Mesendoderm (in vitro differentiated cells): ENCODE results near the gene RFX4.

Experiments used
- DNase-seq: peaks from one replicate; pipeline ENCODE4 v3.0.0; 2013
- H2AK5ac ChIP-seq: 2 replicates; pipeline ENCODE4 v1.6.1; 2013; ENCODE audit warnings: low read length, inconsistent platforms
- H2BK120ac ChIP-seq: 2 replicates; pipeline ENCODE4 v1.6.1; 2013; ENCODE audit warnings: low read depth, mild to moderate bottlenecking, low read length, moderate library complexity, mixed read lengths
- H2BK15ac ChIP-seq: replicated peaks from 2 replicates; pipeline ENCODE4 v1.6.1; 2013; ENCODE audit warnings: low read depth, mild to moderate bottlenecking, moderate library complexity
- H2BK5ac ChIP-seq: 2 replicates; pipeline ENCODE4 v1.6.1; 2013; ENCODE audit warnings: low read length, inconsistent platforms
- H3K18ac ChIP-seq: 2 replicates; pipeline ENCODE4 v1.6.1; 2013; ENCODE audit warnings: mild to moderate bottlenecking, low read length, mixed read lengths
- H3K23ac ChIP-seq: one replicate; pipeline ENCODE4 v1.6.1; 2013; ENCODE audit warnings: low read length
- H3K27ac ChIP-seq: 2 replicates; pipeline ENCODE4 v1.5.1; 2013; ENCODE audit warnings: low read depth, mild to moderate bottlenecking, inconsistent platforms, low read length, moderate library complexity
- H3K27me3 ChIP-seq: 2 replicates; pipeline ENCODE4 v1.6.1; 2013; ENCODE audit warnings: low read length, control low read depth, mild to moderate bottlenecking, inconsistent platforms; ENCODE audit not compliant: insufficient read depth, poor library complexity
- H3K36me3 ChIP-seq: 2 replicates; pipeline ENCODE4 v1.6.1; 2013; ENCODE audit warnings: low read length, inconsistent platforms; ENCODE audit not compliant: control insufficient read depth, insufficient read depth
- H3K4ac ChIP-seq: one replicate; pipeline ENCODE4 v1.6.1; 2013; ENCODE audit warnings: low read depth, mild to moderate bottlenecking, low read length, moderate library complexity
- H3K4me1 ChIP-seq: 2 replicates; pipeline ENCODE4 v1.6.1; 2013; ENCODE audit warnings: low read depth, low read length, inconsistent platforms; ENCODE audit not compliant: control insufficient read depth
- H3K4me2 ChIP-seq: 2 replicates; pipeline ENCODE4 v1.6.1; 2013; ENCODE audit warnings: low read length
- H3K4me3 ChIP-seq: 2 replicates; pipeline ENCODE4 v1.5.1; 2013; ENCODE audit warnings: mild to moderate bottlenecking, low read length
- H3K56ac ChIP-seq: one replicate; pipeline ENCODE4 v1.6.1; 2013; ENCODE audit warnings: low read length
- H3K79me1 ChIP-seq: 2 replicates; pipeline ENCODE4 v1.6.1; 2013; ENCODE audit warnings: low read length, inconsistent platforms
- H3K79me2 ChIP-seq: 2 replicates; pipeline ENCODE4 v1.6.1; 2013; ENCODE audit warnings: mild to moderate bottlenecking, low read length; ENCODE audit not compliant: control insufficient read depth, insufficient read depth
- H3K9ac ChIP-seq: 2 replicates; pipeline ENCODE4 v1.6.1; 2013; ENCODE audit warnings: low read length, inconsistent platforms
- H4K5ac ChIP-seq: one replicate; pipeline ENCODE4 v1.6.1; 2013; ENCODE audit warnings: low read length
- H4K8ac ChIP-seq: one replicate; pipeline ENCODE4 v1.6.1; 2013; ENCODE audit warnings: low read depth, mild to moderate bottlenecking, control low read depth, low read length, moderate library complexity
- WGBS: extraction: QIAGEN DNeasy Blood & Tissue Kit; methylation state at CpG from one replicate; pipeline ENCODE4 v1.1.7; 2013; ENCODE audit warnings: low lambda C conversion rate, missing lambda C conversion rate; ENCODE audit not compliant: insufficient coverage; ENCODE audit errors: extremely low coverage; 5-methylcytosine and 5-hydroxymethylcytosine counted together

Gene RFX4

DNA sequence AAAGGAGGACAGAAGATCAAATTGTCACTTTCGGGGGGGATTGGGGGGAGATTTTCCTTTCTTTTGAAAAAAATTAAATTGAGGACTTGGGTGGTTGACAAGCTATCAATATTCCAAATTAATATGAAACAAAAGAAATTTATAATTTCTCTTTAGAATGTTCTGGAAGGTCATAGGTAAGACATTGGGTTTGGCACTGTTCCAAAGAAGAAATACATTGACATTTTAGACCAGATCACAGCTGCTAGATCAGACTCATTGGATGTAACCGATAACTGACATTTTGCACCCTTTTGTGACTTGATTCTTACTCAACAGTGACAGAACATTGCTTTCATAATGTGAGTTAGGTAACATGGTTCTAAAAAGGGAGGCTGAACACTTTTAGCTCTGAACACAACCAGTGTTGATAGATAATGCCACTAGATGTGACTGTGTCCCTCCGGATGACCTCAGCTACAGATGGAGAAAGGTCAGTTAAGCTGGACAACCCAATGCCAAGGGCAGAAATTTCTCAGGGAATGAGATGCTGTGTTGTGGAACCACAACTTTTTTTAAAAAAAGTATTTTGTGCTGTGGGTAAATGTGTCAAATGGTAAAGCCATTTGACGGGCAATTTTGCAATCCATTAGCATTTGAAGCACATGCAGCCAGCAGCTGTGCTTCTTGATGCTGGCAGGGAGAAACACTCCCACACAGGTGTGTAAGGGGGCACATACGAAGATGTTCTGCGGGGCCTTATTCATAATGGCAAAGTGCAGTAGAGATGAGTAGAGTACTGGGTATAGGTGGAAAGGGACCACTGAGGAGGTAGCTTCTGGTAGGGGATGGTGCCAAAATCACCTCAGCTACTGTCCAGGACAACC is 62.9 kb downstream of the RFX4 start:
- H3K79me1 ChIP-seq: no peaks in the 10 kb centered on the region
- no peak overlapping the region for H2AK5ac ChIP-seq
- H3K4me2 ChIP-seq: no peak overlapping the region
- H2BK120ac ChIP-seq: no peak overlapping the region
- no peak overlapping the region for H3K56ac ChIP-seq
- H3K27ac ChIP-seq: no peak overlapping the region
- no peaks in the 10 kb centered on the region for H3K27me3 ChIP-seq
- H3K79me2 ChIP-seq: no peaks in the 10 kb centered on the region
- no peak overlapping the region for H3K23ac ChIP-seq
- WGBS: no CpG with 5 or more reads among the region's 6 CpGs
- H3K4me1 ChIP-seq: no peaks in the 10 kb centered on the region
- H3K4ac ChIP-seq: no peak overlapping the region
- H4K5ac ChIP-seq: no peak overlapping the region
- no peak overlapping the region for H3K4me3 ChIP-seq
- H3K18ac ChIP-seq: no peak overlapping the region
- H2BK5ac ChIP-seq: no peak overlapping the region
- no peaks in the 10 kb centered on the region for H3K36me3 ChIP-seq
- H3K9ac ChIP-seq: no peak overlapping the region
- H2BK15ac ChIP-seq: no peak overlapping the region
- DNase-seq: no peak
- no peak overlapping the region for H4K8ac ChIP-seq

DNA sequence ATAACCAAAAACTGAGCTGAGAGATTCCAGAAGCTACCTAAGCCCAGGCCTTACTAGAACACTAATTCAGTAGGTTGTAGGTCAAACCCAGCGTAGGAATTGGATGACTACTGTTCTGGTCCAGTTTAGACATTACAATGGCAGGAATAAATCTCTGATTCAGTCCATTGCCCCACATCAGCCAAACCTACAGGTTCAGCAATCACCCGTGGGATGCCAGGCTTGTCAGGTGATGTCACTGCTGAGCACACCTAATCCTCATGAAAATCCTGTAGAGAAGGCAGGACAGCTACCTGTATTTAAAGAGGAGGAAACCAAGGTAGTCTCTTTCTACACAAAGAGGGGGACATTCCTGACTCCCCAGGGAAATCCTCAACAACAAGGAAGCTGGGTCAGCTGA is 63.7 kb downstream of the RFX4 start:
- no peaks in the 10 kb centered on the region for H3K36me3 ChIP-seq
- H3K18ac ChIP-seq: no peak overlapping the region
- no peak overlapping the region for H2BK5ac ChIP-seq
- no peaks in the 10 kb centered on the region for H3K27me3 ChIP-seq
- H4K5ac ChIP-seq: no peak overlapping the region
- no CpG with 5 or more reads among the region's 2 CpGs for WGBS
- H3K4me3 ChIP-seq: no peak overlapping the region
- no peak overlapping the region for H3K23ac ChIP-seq
- H2AK5ac ChIP-seq: no peak overlapping the region
- no peaks in the 10 kb centered on the region for H3K4me1 ChIP-seq
- H4K8ac ChIP-seq: no peak overlapping the region
- H3K79me1 ChIP-seq: no peaks in the 10 kb centered on the region
- H3K4ac ChIP-seq: no peak overlapping the region
- no peak overlapping the region for H2BK120ac ChIP-seq
- H3K9ac ChIP-seq: no peak overlapping the region
- DNase-seq: no peak
- H3K4me2 ChIP-seq: no peak overlapping the region
- H3K27ac ChIP-seq: no peak overlapping the region
- no peak overlapping the region for H3K56ac ChIP-seq
- no peaks in the 10 kb centered on the region for H3K79me2 ChIP-seq
- no peak overlapping the region for H2BK15ac ChIP-seq

DNA sequence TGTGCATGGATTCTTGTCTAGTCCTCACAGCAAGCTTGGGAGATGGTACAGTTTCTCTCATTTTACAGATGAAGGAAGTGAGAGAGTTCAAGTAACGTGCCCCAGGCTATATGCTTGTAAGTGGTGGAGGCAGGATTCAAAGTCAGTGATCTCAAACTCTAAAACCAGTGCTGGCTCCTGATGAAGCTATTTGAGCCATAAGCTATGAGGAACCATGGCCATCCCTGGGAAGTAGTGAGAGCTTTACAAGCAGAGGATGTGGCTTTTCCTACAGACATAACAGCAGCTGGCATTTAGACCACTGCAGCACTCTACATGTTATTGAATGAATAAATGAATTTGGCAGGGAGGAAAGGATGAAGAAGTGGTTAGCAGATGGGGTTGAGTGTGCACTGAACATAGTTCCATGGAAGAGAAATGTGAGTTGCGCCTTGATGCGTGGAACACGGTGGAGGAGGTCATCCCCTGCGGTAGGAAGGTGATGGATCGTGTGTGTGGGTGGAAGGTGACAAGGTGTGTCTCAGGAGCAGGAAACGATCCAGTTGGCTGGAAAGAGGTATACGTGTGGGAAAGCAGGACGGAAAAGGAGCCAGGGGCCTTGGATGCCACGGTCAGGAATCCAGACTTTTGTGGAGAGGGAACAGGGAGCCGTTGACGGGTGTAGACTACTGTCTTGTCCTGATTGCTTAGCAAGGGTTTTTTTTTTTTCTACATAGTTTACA is 65.2 kb downstream of the RFX4 start:
- no peak overlapping the region for H3K56ac ChIP-seq
- H2AK5ac ChIP-seq: no peak overlapping the region
- H4K5ac ChIP-seq: no peak overlapping the region
- no peak overlapping the region for H2BK120ac ChIP-seq
- no peak overlapping the region for H3K27ac ChIP-seq
- H3K79me1 ChIP-seq: no peaks in the 10 kb centered on the region
- no peak for DNase-seq
- no peak overlapping the region for H3K4me3 ChIP-seq
- H3K27me3 ChIP-seq: no peaks in the 10 kb centered on the region
- no peak overlapping the region for H3K4me2 ChIP-seq
- H2BK15ac ChIP-seq: no peak overlapping the region
- H4K8ac ChIP-seq: no peak overlapping the region
- no peaks in the 10 kb centered on the region for H3K4me1 ChIP-seq
- H2BK5ac ChIP-seq: peak overlapping the region; percentile 27
- H3K18ac ChIP-seq: no peak overlapping the region
- no peaks in the 10 kb centered on the region for H3K36me3 ChIP-seq
- H3K23ac ChIP-seq: no peak overlapping the region
- H3K4ac ChIP-seq: no peak overlapping the region
- no CpG with 5 or more reads among the region's 12 CpGs for WGBS
- no peak overlapping the region for H3K9ac ChIP-seq
- H3K79me2 ChIP-seq: no peaks in the 10 kb centered on the region

DNA sequence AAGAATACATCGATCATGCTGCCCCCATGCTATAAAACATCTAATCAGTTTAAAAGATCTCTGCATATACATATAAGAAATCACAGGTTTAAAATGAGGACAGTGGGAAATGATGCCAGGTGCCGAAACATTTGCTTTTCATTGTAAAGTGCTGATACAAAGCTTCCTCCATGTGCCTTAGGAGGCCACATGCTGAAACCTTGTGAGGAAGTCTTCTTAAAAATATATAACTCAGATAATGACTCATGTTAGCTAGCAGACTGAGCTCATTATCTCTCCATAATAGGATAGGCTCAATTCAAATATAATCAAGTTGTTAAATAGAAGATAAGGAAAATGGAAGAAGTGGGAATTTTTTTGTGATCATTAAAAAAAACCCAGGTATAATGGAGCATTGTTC is 65.9 kb downstream of the RFX4 start:
- no CpG with 5 or more reads among the region's 2 CpGs for WGBS
- H4K5ac ChIP-seq: no peak overlapping the region
- no peak overlapping the region for H3K18ac ChIP-seq
- no peaks in the 10 kb centered on the region for H3K79me2 ChIP-seq
- H3K23ac ChIP-seq: no peak overlapping the region
- H2BK120ac ChIP-seq: no peak overlapping the region
- H4K8ac ChIP-seq: no peak overlapping the region
- H3K79me1 ChIP-seq: no peaks in the 10 kb centered on the region
- H3K4me1 ChIP-seq: no peaks in the 10 kb centered on the region
- no peak overlapping the region for H3K4ac ChIP-seq
- H2BK5ac ChIP-seq: no peak overlapping the region
- H3K9ac ChIP-seq: no peak overlapping the region
- no peak overlapping the region for H3K56ac ChIP-seq
- no peaks in the 10 kb centered on the region for H3K27me3 ChIP-seq
- H3K36me3 ChIP-seq: no peaks in the 10 kb centered on the region
- H3K4me3 ChIP-seq: no peak overlapping the region
- no peak overlapping the region for H3K27ac ChIP-seq
- DNase-seq: peak; percentile 13
- H3K4me2 ChIP-seq: no peak overlapping the region
- no peak overlapping the region for H2AK5ac ChIP-seq
- H2BK15ac ChIP-seq: no peak overlapping the region

DNA sequence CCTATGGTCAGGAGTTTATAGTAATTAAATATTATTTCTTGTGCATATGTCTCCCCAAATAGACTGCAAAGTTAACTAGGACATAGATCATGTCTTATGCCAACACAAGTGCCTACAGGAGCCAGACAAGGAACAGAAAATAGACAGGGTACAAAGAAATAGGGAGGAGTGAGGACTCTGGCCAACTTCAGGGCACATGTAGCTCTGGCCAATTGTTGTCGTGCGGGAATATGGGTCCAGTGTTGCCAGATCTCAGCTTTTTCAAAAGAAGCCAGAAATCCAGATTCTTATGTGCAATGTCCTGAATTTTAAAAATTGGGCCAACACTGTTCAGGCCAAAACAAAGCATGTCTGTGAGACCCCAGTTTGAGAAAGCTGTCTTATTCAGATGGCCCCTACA is 68.7 kb downstream of the RFX4 start:
- Histone ChIP-seq H4K5ac (no peak overlapping the region), H3K4ac (no peak overlapping the region), H3K27ac (no peak overlapping the region), H3K18ac (no peak overlapping the region), H2BK5ac (no peak overlapping the region), H3K79me1 (no peaks in the 10 kb centered on the region), H3K27me3 (no peaks in the 10 kb centered on the region), H3K79me2 (no peaks in the 10 kb centered on the region), H3K56ac (no peak overlapping the region), H2BK15ac (no peak overlapping the region), H3K4me3 (no peak overlapping the region), H4K8ac (no peak overlapping the region), H3K4me2 (no peak overlapping the region), H3K23ac (no peak overlapping the region), H2AK5ac (no peak overlapping the region), H3K9ac (no peak overlapping the region), H3K4me1 (no peaks in the 10 kb centered on the region), H3K36me3 (no peaks in the 10 kb centered on the region), H2BK120ac (no peak overlapping the region)
- DNase-seq: no peak
- no CpG with 5 or more reads among the region's 2 CpGs for WGBS
